NCI-H510A treated with DMSO at 0.1 percent for 48 hours (cell line): ENCODE results near the gene TNK2.
"Not testable (repeated sequence)": the region's sequence is repeated elsewhere in the genome, so short reads cannot be mapped to it uniquely, and the experiment has no call there.

Source experiments
- DNase-seq: peaks from one replicate; lab custom pipeline; 2025; lab: John Stamatoyannopoulos, UW

TNK2 gene

GRCh38 chr3:195885036-195885891 is 23.1 kb downstream of the TNK2 start:
- DNase-seq = no peak

- no peak for DNase-seq
Measured at GRCh38 chr3:195884691-195885035, 23.7 kb downstream of the TNK2 start.

- DNase-seq = no peak
Measured at GRCh38 chr3:195883801-195884200, 24.6 kb downstream of the TNK2 start.

GRCh38 chr3:195883160-195883559 is 25.2 kb downstream of the TNK2 start:
- no peak for DNase-seq

GRCh38 chr3:195882002-195882441 is 26.3 kb downstream of the TNK2 start:
- DNase-seq = no peak

GRCh38 chr3:195881276-195881988 is 26.9 kb downstream of the TNK2 start:
- DNase-seq = no peak

GRCh38 chr3:195880037-195880431 is 28.3 kb downstream of the TNK2 start:
- DNase-seq = no peak

- DNase-seq = no peak
Measured at GRCh38 chr3:195879416-195880036, 28.8 kb downstream of the TNK2 start.

- DNase-seq = no peak
Measured at GRCh38 chr3:195878424-195879274, 29.7 kb downstream of the TNK2 start.

- DNase-seq = no peak
Measured at GRCh38 chr3:195877767-195878423, 30.5 kb downstream of the TNK2 start.

- no peak for DNase-seq
Measured at GRCh38 chr3:195877136-195877715, 31.1 kb downstream of the TNK2 start.

GRCh38 chr3:195876297-195877064 is 31.9 kb downstream of the TNK2 start:
- no peak for DNase-seq

GRCh38 chr3:195875482-195876236 is 32.7 kb downstream of the TNK2 start:
- DNase-seq = no peak

GRCh38 chr3:195873971-195874370 is 34.4 kb downstream of the TNK2 start:
- DNase-seq = no peak

GRCh38 chr3:195873281-195873887 is 35.0 kb downstream of the TNK2 start:
- no peak for DNase-seq

- DNase-seq = no peak
Measured at GRCh38 chr3:195872800-195873199, 35.6 kb downstream of the TNK2 start.

GRCh38 chr3:195872097-195872496 is 36.3 kb downstream of the TNK2 start:
- no peak for DNase-seq

GRCh38 chr3:195871686-195872085 is 36.7 kb downstream of the TNK2 start:
- not testable (repeated sequence) for DNase-seq

- DNase-seq = no peak
Measured at GRCh38 chr3:195870937-195871336, 37.4 kb downstream of the TNK2 start.
